HG03039 (cell line): ENCODE results near the gene MARK4.
"Not testable (repeated sequence)": the region's sequence is repeated elsewhere in the genome, so short reads cannot be mapped to it uniquely, and the experiment has no call there.

ENCODE experiments used
- ATAC-seq: cut with Tn5 transposase; IDR thresholded peaks from one replicate; pipeline ENCODE4 v1.9.1; 2021; ENCODE audit warnings: mild to moderate bottlenecking, moderate library complexity; ENCODE audit not compliant: unreplicated experiment

MARK4 gene

GRCh38 chr19:45250832-45251451 lies at the start of gene MARK4:
Gene MARK4, plus strand, starts transcription at chr19:45251271. Its CDS starts 318 bp downstream, at chr19:45251589.
- ATAC-seq = no peak

DNA sequence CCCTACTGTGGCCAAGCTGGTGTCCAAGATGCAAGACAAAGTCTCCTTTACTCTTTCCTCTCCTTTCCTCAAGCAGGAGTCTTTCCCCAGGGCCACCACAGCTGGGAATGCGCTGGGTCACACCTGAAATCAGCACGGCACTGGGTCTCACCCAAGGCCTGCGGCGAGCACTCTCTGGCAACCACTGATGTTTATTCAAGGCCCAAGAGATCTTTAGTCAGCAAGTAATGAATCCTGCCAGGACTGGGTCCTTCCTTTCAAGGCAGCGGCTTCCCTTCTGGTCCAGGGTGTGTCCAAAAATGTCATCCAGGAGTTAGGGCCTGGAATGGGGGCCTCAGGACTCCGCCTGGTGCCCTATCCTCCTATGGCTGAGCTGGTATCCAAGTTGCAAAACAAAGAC lies 48.4 kb upstream of the MARK4 start:
- no peak for ATAC-seq

DNA sequence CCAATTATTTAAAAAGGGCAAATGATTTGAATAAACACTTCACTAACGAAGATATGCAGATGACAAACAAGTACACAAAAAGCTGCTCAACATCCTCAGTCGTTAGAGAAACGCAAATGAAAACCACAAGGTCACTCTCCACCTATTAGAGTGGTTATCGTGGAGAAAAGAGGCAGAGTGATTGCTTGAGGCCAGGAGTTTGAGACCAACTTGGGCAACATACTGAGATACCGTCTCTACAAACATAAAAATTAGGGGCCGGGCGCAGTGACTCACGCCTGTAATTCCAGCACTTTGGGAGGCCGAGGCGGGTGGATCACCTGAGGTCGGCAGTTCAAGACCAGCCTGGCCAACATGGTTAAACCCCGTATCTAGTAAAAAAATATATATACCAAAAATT lies 45.3 kb upstream of the MARK4 start:
- ATAC-seq = no peak

DNA sequence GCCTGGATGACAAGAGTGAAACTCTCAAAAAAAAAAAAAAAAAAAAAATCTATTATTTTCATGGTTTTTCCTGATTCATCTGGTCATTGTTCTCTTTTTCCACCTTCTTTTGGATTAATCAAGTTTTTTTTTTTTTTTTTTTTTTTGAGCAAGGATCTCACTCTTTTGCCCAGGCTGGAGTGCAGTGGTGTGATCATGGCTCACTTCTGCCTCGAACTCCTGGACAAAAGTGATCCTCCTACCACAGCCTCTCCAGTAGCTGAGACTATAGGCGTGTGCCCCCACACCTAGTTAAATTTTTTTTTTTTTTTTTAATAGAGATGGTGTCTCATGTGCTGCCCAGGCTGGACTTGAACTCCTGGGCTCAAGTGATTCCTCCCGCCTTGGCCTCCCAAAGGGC lies 44.7 kb upstream of the MARK4 start:
- ATAC-seq = no peak

DNA sequence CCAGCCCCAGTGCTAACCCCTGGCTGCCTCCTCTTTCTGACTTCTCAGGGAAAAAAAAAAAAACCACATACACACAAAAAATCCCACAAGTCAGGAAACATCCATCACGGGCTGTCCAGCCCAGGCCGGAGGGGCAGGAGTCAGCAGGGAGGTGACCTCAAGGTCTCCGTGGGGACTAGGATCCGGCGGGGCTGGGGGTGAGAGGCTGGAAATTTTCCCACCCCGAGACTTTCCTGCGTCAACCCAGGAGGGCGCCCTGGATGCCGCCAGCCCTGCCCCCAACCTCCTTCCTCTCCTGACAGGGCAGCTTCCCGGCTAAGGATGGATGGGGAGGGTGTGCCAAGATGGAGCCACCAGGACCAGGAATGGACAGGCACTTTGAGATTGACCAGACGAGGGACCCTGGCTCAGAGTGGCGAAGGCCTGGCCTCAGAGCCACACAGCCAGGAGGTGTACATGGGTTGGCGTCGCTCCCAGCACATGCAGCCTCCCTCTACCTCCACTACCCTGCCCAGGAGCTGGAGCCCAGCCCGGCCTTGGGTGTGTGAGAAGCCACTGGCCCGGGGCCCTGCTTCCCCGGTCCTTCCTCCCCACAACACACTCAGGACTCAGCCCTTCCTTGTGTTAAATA lies 39.2 kb upstream of the MARK4 start:
- no peak for ATAC-seq

GRCh38 chr19:45213031-45213430 lies 38.0 kb upstream of the MARK4 start:
- ATAC-seq = no peak

GRCh38 chr19:45215391-45216191 lies 35.5 kb upstream of the MARK4 start:
- ATAC-seq = no peak

DNA sequence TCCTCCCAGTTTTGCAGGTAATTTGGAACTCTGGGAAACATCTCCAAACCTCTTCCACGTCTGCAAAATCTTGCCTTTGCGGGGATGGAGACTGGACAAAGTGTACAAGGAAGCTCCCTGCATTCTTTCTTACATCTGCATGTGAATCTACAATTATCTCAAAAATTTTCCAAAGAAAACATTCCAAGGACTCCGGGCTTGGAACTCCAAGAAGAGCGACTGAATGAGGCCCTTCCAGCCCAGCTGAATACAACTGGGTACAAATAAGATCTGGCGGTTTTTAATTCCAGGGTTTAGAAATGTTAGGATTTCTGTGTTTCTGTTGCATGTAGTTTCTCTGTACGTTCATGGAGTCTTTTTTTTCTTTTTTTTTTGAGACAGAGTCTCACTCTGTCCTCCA lies 34.4 kb upstream of the MARK4 start:
- ATAC-seq = no peak

- ATAC-seq = no peak
These were observed 33.7 kb upstream of the MARK4 start for GRCh38 chr19:45217193-45217956.

DNA sequence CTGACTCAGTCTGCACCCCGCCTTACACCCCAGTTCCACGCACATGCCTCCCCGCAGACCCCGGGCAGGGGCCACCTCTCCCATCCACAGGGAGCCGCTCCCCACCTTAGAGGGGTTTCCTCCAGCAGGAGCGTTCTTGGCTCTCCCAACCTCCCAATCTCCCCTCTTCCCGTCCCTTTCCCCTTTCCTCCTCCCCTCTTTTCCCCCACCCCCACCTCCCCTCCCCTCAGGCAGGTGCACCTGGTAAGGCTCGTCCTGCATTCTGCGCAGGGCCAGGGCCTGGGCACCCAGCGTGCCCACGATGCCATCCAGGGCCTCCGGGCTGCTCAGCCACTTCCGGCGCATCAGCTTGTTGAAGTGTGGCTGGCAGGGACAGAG lies 33.1 kb upstream of the MARK4 start:
- ATAC-seq = no peak

GRCh38 chr19:45218426-45218825 lies 32.6 kb upstream of the MARK4 start:
- ATAC-seq = no peak

DNA sequence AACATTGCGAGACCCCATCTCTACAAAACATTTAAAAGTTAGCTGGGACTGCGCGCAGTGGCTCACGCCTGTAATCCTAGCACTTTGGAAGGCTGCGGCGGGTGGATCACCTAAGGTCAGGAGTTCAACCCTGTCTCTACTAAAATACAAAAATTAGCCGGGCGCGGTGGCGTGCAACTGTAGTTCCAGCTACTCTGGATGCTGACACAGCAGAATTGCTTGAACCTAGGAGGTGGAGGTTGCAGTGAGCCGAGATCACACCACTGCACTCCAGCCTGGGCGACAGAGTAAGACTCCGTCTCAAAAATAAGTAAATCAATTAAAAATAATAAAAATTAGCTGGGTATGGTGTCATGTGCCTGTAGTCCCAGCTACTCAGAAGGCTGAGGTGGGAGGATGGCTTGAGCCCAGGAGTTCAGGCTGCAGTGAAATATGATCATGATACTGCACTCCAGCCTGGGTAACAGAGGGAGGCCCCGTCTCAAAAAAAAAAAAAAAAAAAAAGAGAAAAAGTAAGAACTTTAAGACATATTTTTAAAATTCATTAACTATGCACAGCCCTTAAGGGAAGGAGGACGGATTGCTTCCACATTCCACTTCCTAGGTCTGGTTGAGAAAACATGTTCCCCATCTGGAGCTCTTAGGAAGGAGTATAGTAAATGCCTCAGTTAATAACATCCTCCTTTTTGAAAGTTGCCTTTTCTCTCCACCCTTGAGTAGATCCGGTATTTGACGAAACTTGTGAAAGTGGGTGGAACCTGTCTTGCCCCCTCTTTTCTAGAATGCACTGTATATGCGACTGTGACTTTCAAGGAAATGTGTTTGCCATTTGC lies 31.9 kb upstream of the MARK4 start:
- no peak for ATAC-seq

DNA sequence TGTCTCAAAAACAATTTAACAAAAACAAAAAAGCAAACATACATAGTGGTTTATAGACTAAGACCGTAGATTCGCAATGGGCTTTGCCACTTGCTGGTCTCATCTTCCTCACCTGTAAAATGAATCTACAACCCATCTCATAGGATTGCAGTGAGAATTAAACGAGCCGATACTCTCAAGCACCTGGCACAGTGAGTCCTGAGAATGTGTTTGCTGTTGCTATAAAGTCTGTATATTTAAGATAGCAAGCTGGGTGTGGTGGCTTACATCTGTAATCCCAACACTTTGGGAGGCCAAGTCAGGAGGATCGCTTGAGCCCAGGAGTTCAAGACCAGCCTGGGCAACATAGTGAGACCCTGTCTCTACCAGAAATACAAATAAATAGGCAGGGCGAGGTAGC lies 28.3 kb upstream of the MARK4 start:
- ATAC-seq = no peak

DNA sequence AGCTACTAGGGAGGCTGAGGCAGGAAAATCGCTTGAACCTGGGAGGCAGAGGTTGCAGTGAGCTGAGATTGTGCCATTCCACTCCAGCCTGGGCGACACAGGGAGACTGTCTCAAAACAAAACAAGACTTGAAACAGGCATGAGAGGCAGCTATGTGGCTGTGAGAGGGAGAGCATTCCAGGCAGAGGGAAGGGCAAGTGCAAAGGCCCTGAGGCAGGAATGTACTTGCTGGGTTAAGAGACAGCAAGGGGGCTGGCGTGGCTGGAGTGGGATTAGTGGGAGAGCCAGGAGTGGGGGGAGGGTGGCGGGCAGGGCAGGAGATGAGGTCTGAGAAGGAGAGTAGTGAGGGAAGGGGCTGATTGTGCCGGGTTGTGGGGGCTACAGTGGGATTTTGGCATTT lies 27.2 kb upstream of the MARK4 start:
- no peak for ATAC-seq

- ATAC-seq = no peak
These were observed 26.4 kb upstream of the MARK4 start for GRCh38 chr19:45224645-45225044.

GRCh38 chr19:45229056-45229455 lies 22.0 kb upstream of the MARK4 start:
- ATAC-seq = not testable (repeated sequence)

- ATAC-seq = no peak
These were observed 19.2 kb upstream of the MARK4 start for GRCh38 chr19:45231891-45232290.

- no peak for ATAC-seq
These were observed 16.8 kb upstream of the MARK4 start for GRCh38 chr19:45234089-45234869.

- ATAC-seq = no peak
These were observed 15.6 kb upstream of the MARK4 start for GRCh38 chr19:45235485-45235884.

GRCh38 chr19:45238556-45238955 lies 12.5 kb upstream of the MARK4 start:
- ATAC-seq = no peak
